ENCODE results near the gene TNNT3.

DNA sequence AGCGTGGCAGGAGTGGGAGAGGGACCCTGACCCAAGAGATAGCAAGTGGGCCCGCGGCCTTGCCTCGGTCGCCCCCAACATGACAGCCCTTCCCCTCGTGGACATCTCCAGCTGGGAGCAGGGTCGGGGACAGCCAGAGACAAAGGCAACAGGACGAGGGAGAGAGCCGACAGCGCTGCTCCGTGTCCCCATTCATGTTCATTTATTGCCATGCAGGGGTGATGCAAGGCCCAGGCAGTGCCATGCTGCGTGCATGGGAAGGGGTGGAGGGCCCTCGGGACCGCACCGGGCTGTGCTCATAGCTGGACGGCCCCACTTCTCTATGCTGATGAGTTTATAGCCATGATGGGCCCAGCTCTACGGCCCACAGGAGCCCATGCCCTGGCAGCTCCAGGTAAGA, 40.3 kb downstream of the TNNT3 start:
- TF ChIP-seq, protein P1, sequence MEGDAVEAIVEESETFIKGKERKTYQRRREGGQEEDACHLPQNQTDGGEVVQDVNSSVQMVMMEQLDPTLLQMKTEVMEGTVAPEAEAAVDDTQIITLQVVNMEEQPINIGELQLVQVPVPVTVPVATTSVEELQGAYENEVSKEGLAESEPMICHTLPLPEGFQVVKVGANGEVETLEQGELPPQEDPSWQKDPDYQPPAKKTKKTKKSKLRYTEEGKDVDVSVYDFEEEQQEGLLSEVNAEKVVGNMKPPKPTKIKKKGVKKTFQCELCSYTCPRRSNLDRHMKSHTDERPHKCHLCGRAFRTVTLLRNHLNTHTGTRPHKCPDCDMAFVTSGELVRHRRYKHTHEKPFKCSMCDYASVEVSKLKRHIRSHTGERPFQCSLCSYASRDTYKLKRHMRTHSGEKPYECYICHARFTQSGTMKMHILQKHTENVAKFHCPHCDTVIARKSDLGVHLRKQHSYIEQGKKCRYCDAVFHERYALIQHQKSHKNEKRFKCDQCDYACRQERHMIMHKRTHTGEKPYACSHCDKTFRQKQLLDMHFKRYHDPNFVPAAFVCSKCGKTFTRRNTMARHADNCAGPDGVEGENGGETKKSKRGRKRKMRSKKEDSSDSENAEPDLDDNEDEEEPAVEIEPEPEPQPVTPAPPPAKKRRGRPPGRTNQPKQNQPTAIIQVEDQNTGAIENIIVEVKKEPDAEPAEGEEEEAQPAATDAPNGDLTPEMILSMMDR (IDR thresholded peaks at IDR 0.05): no peak
- TF ChIP-seq POLR2A (IDR thresholded peaks at IDR 0.05): no peak
